K562 (cell line): ENCODE data around the gene ROBO1. TPM values are rescaled to one million over a fixed set of nuclear protein-coding genes. Genes with fewer than 3 reads are reported as not detected.

Source experiments
- ATAC-seq: fragments of 200-7000 bp; cut with Tn5 transposase; 3 replicates; pipeline ENCODE4 v1.9.1; 2020; ENCODE audit warnings: moderate library complexity
- BruUV-seq: library from RNA; stranded (reverse); fragments of 400-500 nt; replicated peaks from 2 replicates; lab custom pipeline; 2021; lab: Mats Ljungman, UMichigan
- CTCF ChIA-PET: fragments of 300-600 bp; formaldehyde crosslinking; extraction: SDS; loops from one replicate; lab custom pipeline; 2021; ENCODE audit warnings: low intra/inter-chr PET ratio; lab: Yijun Ruan, JAX
- POLR2A ChIA-PET: fragments of 300-600, 350-650 bp; sonication (Branson Sonifier 250); formaldehyde crosslinking; extraction: SDS; loops from one replicate; lab custom pipeline; 2021; ENCODE audit warnings: antibody characterized with exemption, inconsistent platforms; lab: Yijun Ruan, JAX
- DNase-seq, 4 experiments: peaks; one replicate each; pipeline versions ENCODE4 v3.0.0 to v3.0.0-alpha.2; 2011 to 2018; ENCODE audit warnings: low spot score in 3 of 4, mixed read lengths in 3 of 4; ENCODE audit errors: extremely low read depth in 1 of 4
- FAIRE-seq: peaks from 2 replicates; lab custom pipeline; 2011; peaks lifted over from hg19 to GRCh38; lab: Jason Lieb, UNC
- H2AFZ ChIP-seq: 2 replicates; pipeline ENCODE4 v1.6.0; 2011; ENCODE audit warnings: low read depth, low read length, control low read depth, inconsistent platforms
- H3K27ac ChIP-seq: fragments of 200-600 bp; 3 replicates; pipeline ENCODE4 v1.8.0; 2011; ENCODE audit warnings: low read depth, mild to moderate bottlenecking, control low read depth, inconsistent platforms, low read length, moderate library complexity, mixed read lengths; ENCODE audit errors: extremely low read depth
- H3K27me3 ChIP-seq, 2 experiments: fragments of 300-600 bp in 1 of 2; 2 replicates in 1 of 2; 3 replicates in 1 of 2; pipeline versions ENCODE4 v1.6.0 to v1.8.0; 2011; ENCODE audit warnings: inconsistent platforms in 2 of 2, low read length in 2 of 2, mild to moderate bottlenecking in 1 of 2, mixed read lengths in 1 of 2, moderate library complexity in 1 of 2; ENCODE audit not compliant: control insufficient read depth in 2 of 2, insufficient read depth in 2 of 2
- H3K36me3 ChIP-seq: fragments of 300-600 bp; 3 replicates; pipeline ENCODE4 v1.8.0; 2011; ENCODE audit warnings: mild to moderate bottlenecking, low read length, inconsistent platforms; ENCODE audit not compliant: control insufficient read depth, insufficient read depth
- H3K4me1 ChIP-seq, 2 experiments: fragments of 200-600 bp in 1 of 2; replicated peaks in 1 of 2; 2 replicates in 1 of 2; 3 replicates in 1 of 2; pipeline versions ENCODE4 v1.5.1 to v1.8.0; 2011; ENCODE audit warnings: inconsistent platforms in 2 of 2, low read length in 2 of 2, mild to moderate bottlenecking in 1 of 2, mixed read lengths in 1 of 2, moderate library complexity in 1 of 2; ENCODE audit not compliant: control insufficient read depth in 2 of 2, insufficient read depth in 2 of 2
- H3K4me2 ChIP-seq: 2 replicates; pipeline ENCODE4 v1.6.1; 2011; ENCODE audit warnings: low read length, control low read depth, inconsistent platforms, mixed read lengths; ENCODE audit not compliant: insufficient read depth
- H3K4me3 ChIP-seq: fragments of 200-600 bp; sonication (generic), shearing (Covaris generic); 2 replicates; pipeline ENCODE4 v1.5.1; 2016; ENCODE audit warnings: control low read depth, inconsistent platforms
- H3K79me2 ChIP-seq: fragments of 200-600 bp; 3 replicates; pipeline ENCODE4 v1.8.0; 2011; ENCODE audit warnings: low read length, inconsistent platforms; ENCODE audit not compliant: control insufficient read depth, insufficient read depth
- H3K9ac ChIP-seq, 2 experiments: 2 replicates each; pipeline versions ENCODE4 v1.6.0 to v1.6.1; 2011; ENCODE audit warnings: low read depth in 2 of 2, low read length in 2 of 2, control low read depth in 1 of 2, inconsistent platforms in 1 of 2, mild to moderate bottlenecking in 1 of 2, mixed read lengths in 1 of 2; ENCODE audit not compliant: insufficient read depth in 1 of 2
- H3K9me1 ChIP-seq: one replicate; pipeline ENCODE4 v1.6.0; 2011; ENCODE audit warnings: inconsistent platforms, mild to moderate bottlenecking, low read length, moderate library complexity; ENCODE audit not compliant: control insufficient read depth, insufficient read depth
- H3K9me3 ChIP-seq: replicated peaks from 2 replicates; pipeline ENCODE4 v1.5.1; 2011; ENCODE audit warnings: low read depth, low read length, inconsistent platforms; ENCODE audit not compliant: control insufficient read depth, insufficient read depth
- H4K20me1 ChIP-seq: replicated peaks from 2 replicates; pipeline ENCODE4 v1.6.1; 2011; ENCODE audit warnings: low read length, inconsistent platforms, mixed read lengths; ENCODE audit not compliant: control insufficient read depth, insufficient read depth
- BRCA1 ChIP-seq, 2 experiments: fragments of 450-650 bp in 1 of 2; sonication (generic) in 1 of 2; formaldehyde crosslinking in 1 of 2; IDR thresholded peaks; 2 replicates each; pipeline versions ENCODE4 v1.5.0 to v1.6.1; 2017 to 2020; ENCODE audit warnings: mild to moderate bottlenecking in 1 of 2, missing genetic modification reagents in 1 of 2
- E4F1 ChIP-seq: fragments of 250-450 bp; sonication (Bioruptor Pico); IDR thresholded peaks from 2 replicates; pipeline ENCODE4 v1.5.0; 2021; ENCODE audit warnings: mild to moderate bottlenecking, borderline replicate concordance
- HDAC6 ChIP-seq: IDR thresholded peaks from 2 replicates; pipeline ENCODE4 v1.6.1; 2012; ENCODE audit warnings: low read depth, mild to moderate bottlenecking, control low read depth, inconsistent platforms, low read length, moderate library complexity
- PTBP1 ChIP-seq: fragments of 200-400 bp; formaldehyde crosslinking; IDR thresholded peaks from 2 replicates; pipeline ENCODE4 v1.6.1; 2017; ENCODE audit warnings: low read depth, low read length
- RERE ChIP-seq: sonication (generic); formaldehyde crosslinking; IDR thresholded peaks from 2 replicates; pipeline ENCODE4 v1.8.0; 2023; ENCODE audit warnings: missing genetic modification reagents, mild to moderate bottlenecking, borderline replicate concordance
- SMARCB1 ChIP-seq: IDR thresholded peaks from 2 replicates; pipeline ENCODE4 v1.6.1; 2011; ENCODE audit warnings: improper control_type of control experiment, low read depth; ENCODE audit not compliant: insufficient read length
- TCF7L2 ChIP-seq: fragments of 150-350 bp; IDR thresholded peaks from 2 replicates; pipeline ENCODE4 v1.6.1; 2016; ENCODE audit warnings: low read depth, mild to moderate bottlenecking, low read length, moderate library complexity
- TEAD4 ChIP-seq, 2 experiments: sonication (generic) in 1 of 2; formaldehyde crosslinking in 1 of 2; IDR thresholded peaks; 2 replicates each; pipeline versions ENCODE4 v1.6.1 to v1.8.0; 2012 to 2022; ENCODE audit warnings: borderline replicate concordance in 1 of 2, inconsistent platforms in 1 of 2, low read length in 1 of 2, mild to moderate bottlenecking in 1 of 2, missing genetic modification reagents in 1 of 2
- ZNF121 ChIP-seq: sonication (generic); formaldehyde crosslinking; conservative IDR thresholded peaks from 2 replicates; pipeline ENCODE4 v1.8.0; 2022; ENCODE audit warnings: missing genetic modification reagents
- ZNF184 ChIP-seq: sonication (generic); formaldehyde crosslinking; IDR thresholded peaks from 2 replicates; pipeline ENCODE4 v1.5.0; 2020; ENCODE audit warnings: missing genetic modification reagents
- ZNF280A ChIP-seq: fragments of 450-650 bp; IDR thresholded peaks from 2 replicates; pipeline ENCODE4 v1.6.1; 2018; ENCODE audit warnings: mild to moderate bottlenecking, low read depth; ENCODE audit not compliant: partially characterized antibody
- WGBS: fragments of 100-300 bp; shearing (Covaris generic); methylation state at CpG from one replicate; pipeline ENCODE4 v1.1.6; 2016; ENCODE audit warnings: low coverage, mixed read lengths; ENCODE audit not compliant: insufficient coverage; ENCODE audit errors: missing lambda C conversion rate; 5-methylcytosine and 5-hydroxymethylcytosine counted together
- in situ Hi-C: fragments of 300-500 bp; cut with MboI; formaldehyde crosslinking; loops from 4 replicates; pipeline ENCODE4 v1.15.0; 2018; ENCODE audit warnings: inconsistent platforms, mixed read lengths
- intact Hi-C: fragments of 100-400 bp; cut with micrococcal nuclease; formaldehyde crosslinking; loops from 2 replicates; pipeline ENCODE4 v1.14.2; 2022
- polyA plus RNA-seq, 8 experiments: library from polyadenylated mRNA; depleted of rRNA in 4 of 8; stranded (reverse) in 5 of 8; unstranded in 3 of 8; fragments of >200 nt; fragmentation: Nextera tagmentation in 2 of 8; fragmentation: Illumina TruSeq in 1 of 8; extraction: Ambion mirVana in 2 of 8; extraction: Trizol in 1 of 8; gene quantifications; 2 replicates each; pipeline versions ENCODE4 v1.2.1 to v1.2.3, GENCODE V29; 2011 to 2014; ENCODE audit warnings: inconsistent platforms in 1 of 8, missing spikeins in 1 of 8
- total RNA-seq, 7 experiments: library from RNA; depleted of rRNA in 6 of 7; stranded (reverse); fragments of >200 nt in 6 of 7; fragmentation: Illumina TruSeq in 2 of 7; extraction: Trizol in 2 of 7; gene quantifications; 2 replicates each; pipeline versions ENCODE4 v1.2.1 to v1.2.3, GENCODE V29; 2011 to 2021; ENCODE audit warnings: low replicate concordance in 1 of 7

Gene ROBO1
- total and polyA plus RNA-seq, 9 of the 15 experiments (the other 6 are each of a cell fraction or from before 2014, with no cell fraction given), result 0.01 to 0.53 (median 0.17) TPM; not detected in 5

- Histone ChIP-seq H3K4me3 (no peak overlapping the region), H4K20me1 (no peaks in the 10 kb centered on the region), H3K79me2 (no peaks in the 10 kb centered on the region), H3K4me2 (no peak overlapping the region), H2AFZ (no peak overlapping the region), H3K9me1 (no peaks in the 10 kb centered on the region), H3K9me3 (no peaks in the 10 kb centered on the region), H3K27ac (no peak overlapping the region), H3K27me3 (no peaks in the 10 kb centered on the region), H3K36me3 (no peaks in the 10 kb centered on the region), H3K4me1 (no peaks in the 10 kb centered on the region), H3K9ac (no peak overlapping the region)
- POLR2A ChIA-PET, result no interaction called here
- DNase-seq (peak in 1 of 4 experiments; percentile 3), FAIRE-seq (no peak), ATAC-seq (no peak)
- 10% methylated on average over 17 of the region's 44 CpGs for WGBS
- CTCF ChIA-PET, result no interaction called here
- intact Hi-C loops, result no loop called here
- BruUV-seq, result no TSS peak
- no peak for TF ChIP-seq ZNF280A
- no peak for TF ChIP-seq RERE (CRISPR knock-in tag)
- no peak for TF ChIP-seq ZNF121 (CRISPR knock-in tag)
- TF ChIP-seq BRCA1 (IDR thresholded peaks at IDR 0.05), result no peak
- no peak for TF ChIP-seq BRCA1 (CRISPR knock-in tag; IDR thresholded peaks at IDR 0.05)
- TF ChIP-seq ZNF184 (CRISPR knock-in tag), result no peak
- TF ChIP-seq TCF7L2, result no peak
- TF ChIP-seq E4F1 (CRISPR knock-in tag), result no peak
- no peak for TF ChIP-seq HDAC6
- no peak for TF ChIP-seq TEAD4 (IDR thresholded peaks at IDR 0.05; ENCODE audit: low read length)
- no peak for TF ChIP-seq TEAD4 (CRISPR knock-in tag; IDR thresholded peaks at IDR 0.05; ENCODE audit: borderline replicate concordance)
- TF ChIP-seq SMARCB1, result no peak
- no peak for TF ChIP-seq PTBP1
- in situ Hi-C loops, result no loop called here
Observed at GRCh38 chr3:79018671-79019136, 749.1 kb downstream of the ROBO1 start.
